ENCODE data around the gene METTL8.
A peak's percentile ranks its signal among the peaks of the same experiment; 100 is the strongest.

Gene METTL8

GRCh38 chr2:171399292-171399691, 34.5 kb downstream of the METTL8 start:
- Histone ChIP-seq H3K27me3 (replicated peaks; ENCODE audit: control insufficient read depth, insufficient read depth, low read length) (no peaks in the 10 kb centered on the region), H3K4me3 (replicated peaks; ENCODE audit: low read depth, low read length) (no peak overlapping the region), H3K36me3 (ENCODE audit: control insufficient read depth, insufficient read depth, low read length) (no peaks in the 10 kb centered on the region; the same call in 1 of the 2 replicates)
- no peak for DNase-seq (ENCODE audit: extremely low read depth, insufficient read length)
- no peak for TF ChIP-seq CTCF (IDR thresholded peaks at IDR 0.05; ENCODE audit: insufficient read depth, low read length, poor library complexity, severe bottlenecking)

DNA sequence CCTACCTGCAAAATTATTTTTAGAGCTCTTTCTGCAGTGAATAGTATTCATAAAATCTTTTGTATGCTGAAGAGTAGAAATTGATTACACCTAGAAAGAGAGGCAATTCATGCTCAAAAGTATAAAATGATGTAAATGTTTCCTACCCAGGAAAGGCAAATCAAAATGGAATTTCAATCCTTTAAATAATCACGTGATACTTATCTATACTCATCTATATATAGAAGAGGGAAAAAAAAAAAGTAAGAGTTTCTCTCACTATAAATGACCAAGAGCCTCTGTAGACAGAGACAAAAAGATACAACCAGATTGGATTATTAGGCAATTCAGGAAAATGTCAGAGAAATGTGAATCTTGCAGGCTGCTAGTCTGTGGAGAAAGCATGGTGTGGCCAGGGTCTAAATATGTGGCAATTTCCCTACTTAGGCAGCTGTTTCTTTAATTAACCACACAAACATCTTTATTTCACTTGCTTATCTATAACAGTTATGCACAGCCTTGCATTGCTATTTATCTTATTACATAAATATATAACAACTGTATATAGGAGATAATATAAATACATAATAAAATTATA, 39.5 kb downstream of the METTL8 start:
- no peak for DNase-seq (ENCODE audit: extremely low read depth, insufficient read length)
- no peak overlapping the region for H3K4me3 ChIP-seq (replicated peaks; ENCODE audit: low read depth, low read length)
- H3K36me3 ChIP-seq (ENCODE audit: control insufficient read depth, insufficient read depth, low read length) = no peaks in the 10 kb centered on the region
- no peaks in the 10 kb centered on the region for H3K27me3 ChIP-seq (replicated peaks; ENCODE audit: control insufficient read depth, insufficient read depth, low read length)
- TF ChIP-seq CTCF (IDR thresholded peaks at IDR 0.05; ENCODE audit: insufficient read depth, low read length, poor library complexity, severe bottlenecking) = no peak

- no peak for DNase-seq (ENCODE audit: extremely low read depth, insufficient read length)
- Histone ChIP-seq H3K4me3 (replicated peaks; ENCODE audit: low read depth, low read length) (no peak overlapping the region), H3K27me3 (replicated peaks; ENCODE audit: control insufficient read depth, insufficient read depth, low read length) (no peaks in the 10 kb centered on the region), H3K36me3 (ENCODE audit: control insufficient read depth, insufficient read depth, low read length) (no peaks in the 10 kb centered on the region)
- no peak for TF ChIP-seq CTCF (IDR thresholded peaks at IDR 0.05; ENCODE audit: insufficient read depth, low read length, poor library complexity, severe bottlenecking)
These were observed 40.3 kb downstream of the METTL8 start for GRCh38 chr2:171393487-171393886.

- no peak for TF ChIP-seq CTCF (IDR thresholded peaks at IDR 0.05; ENCODE audit: insufficient read depth, low read length, poor library complexity, severe bottlenecking)
These were observed 42.3 kb downstream of the METTL8 start for GRCh38 chr2:171391532-171391931.

GRCh38 chr2:171390941-171391516, 42.8 kb downstream of the METTL8 start:
- DNase-seq (ENCODE audit: extremely low read depth, insufficient read length) = peak; percentile 56
- peaks cover 4% of the 10 kb centered on the region for H3K36me3 ChIP-seq (ENCODE audit: control insufficient read depth, insufficient read depth, low read length)
- no peak overlapping the region for H3K4me3 ChIP-seq (replicated peaks; ENCODE audit: low read depth, low read length)
- no peaks in the 10 kb centered on the region for H3K27me3 ChIP-seq (replicated peaks; ENCODE audit: control insufficient read depth, insufficient read depth, low read length)
- no peak for TF ChIP-seq CTCF (IDR thresholded peaks at IDR 0.05; ENCODE audit: insufficient read depth, low read length, poor library complexity, severe bottlenecking)

More at GRCh38 chr2:171391532-171391931, 42.3 kb downstream of the METTL8 start:
- DNase-seq (ENCODE audit: extremely low read depth, insufficient read length) = no peak
- H3K27me3 ChIP-seq (replicated peaks; ENCODE audit: control insufficient read depth, insufficient read depth, low read length) = no peaks in the 10 kb centered on the region
- peaks cover 3% of the 10 kb centered on the region for H3K36me3 ChIP-seq (ENCODE audit: control insufficient read depth, insufficient read depth, low read length)
- no peak overlapping the region for H3K4me3 ChIP-seq (replicated peaks; ENCODE audit: low read depth, low read length)

Data from GM06990 (cell line).